ENCODE results near the gene WWOX. TPM values are rescaled to one million over a fixed set of nuclear protein-coding genes. Genes with fewer than 3 reads are reported as not detected.

Gene WWOX
- total and polyA plus RNA-seq, 2 of the 13 experiments (the other 11 are each of a cell fraction or from before 2014, with no cell fraction given) = 9.1 to 37.4 TPM

GRCh38 chr16:79012671-79013434 lies 913.4 kb downstream of the WWOX start (continued):
- TF ChIP-seq MTERF4 (CRISPR knock-in tag; IDR thresholded peaks at IDR 0.05) = no peak
- TF ChIP-seq ZNF280B (CRISPR knock-in tag; IDR thresholded peaks at IDR 0.05; ENCODE audit: borderline replicate concordance) = no peak
- no peak for TF ChIP-seq ZNF816 (CRISPR knock-in tag; IDR thresholded peaks at IDR 0.05; ENCODE audit: borderline replicate concordance)
- no peak for TF ChIP-seq ZNF136 (CRISPR knock-in tag; IDR thresholded peaks at IDR 0.05; ENCODE audit: low read depth)
- TF ChIP-seq ATF4 (CRISPR knock-in tag; IDR thresholded peaks at IDR 0.05) = no peak
- TF ChIP-seq ZNF703 (CRISPR knock-in tag; IDR thresholded peaks at IDR 0.05; ENCODE audit: borderline replicate concordance) = no peak
- TF ChIP-seq RFX5 (IDR thresholded peaks at IDR 0.05; ENCODE audit: low read depth, low read length) = no peak
- no peak for TF ChIP-seq ZNF569 (CRISPR knock-in tag; IDR thresholded peaks at IDR 0.05; ENCODE audit: borderline replicate concordance)
- TF ChIP-seq AHR (CRISPR knock-in tag; IDR thresholded peaks at IDR 0.05) = no peak
- TF ChIP-seq MED8 (CRISPR knock-in tag; IDR thresholded peaks at IDR 0.05; ENCODE audit: insufficient replicate concordance) = no peak
- no peak for TF ChIP-seq ZNF550 (CRISPR knock-in tag; IDR thresholded peaks at IDR 0.05; ENCODE audit: borderline replicate concordance)
